WTC11 (cell line): Measurements from ENCODE around the gene SELENOH. TPM values are rescaled to one million over a fixed set of nuclear protein-coding genes. Genes with fewer than 3 reads are reported as not detected.

ENCODE experiments used
- ATAC-seq: fragments of 200-7000 bp; cut with Tn5 transposase; 2 replicates; pipeline ENCODE4 v1.10.0; 2021; ENCODE audit warnings: mild to moderate bottlenecking, moderate library complexity
- CTCF ChIA-PET: fragments of 300-600 bp; sonication (Branson Sonifier 250); formaldehyde crosslinking; loops from one replicate; lab custom pipeline; 2021; ENCODE audit warnings: antibody characterized with exemption; lab: Charles Lee
- POLR2A ChIA-PET: fragments of 350-600 bp; sonication (Branson Sonifier 250); formaldehyde crosslinking; loops from one replicate; lab custom pipeline; 2021; ENCODE audit warnings: antibody characterized with exemption; lab: Charles Lee
- DNase-seq: peaks from one replicate; pipeline ENCODE4 v3.0.0; 2021; ENCODE audit warnings: low spot score
- H3K27ac Mint-ChIP-seq: 2 replicates; pipeline ENCODE4 v1.8.0; 2021; ENCODE audit warnings: mixed read lengths
- H3K27me3 Mint-ChIP-seq: 2 replicates; pipeline ENCODE4 v1.8.0; 2021; ENCODE audit warnings: low read depth, mild to moderate bottlenecking, moderate library complexity, mixed read lengths
- H3K36me3 Mint-ChIP-seq: 2 replicates; pipeline ENCODE4 v1.8.0; 2021; ENCODE audit warnings: mixed read lengths
- H3K4me1 Mint-ChIP-seq: 2 replicates; pipeline ENCODE4 v1.8.0; 2022; ENCODE audit warnings: mixed read lengths
- H3K4me3 Mint-ChIP-seq: 2 replicates; pipeline ENCODE4 v1.8.0; 2021; ENCODE audit warnings: mild to moderate bottlenecking, moderate library complexity, mixed read lengths
- H3K9me3 Mint-ChIP-seq: 2 replicates; pipeline ENCODE4 v1.8.0; 2021; ENCODE audit warnings: mixed read lengths
- CREM ChIP-seq: sonication (generic); formaldehyde crosslinking; IDR thresholded peaks from 2 replicates; pipeline ENCODE4 v1.8.1; 2022; ENCODE audit warnings: mild to moderate bottlenecking, missing genetic modification reagents, moderate library complexity
- FOXJ3 ChIP-seq: sonication (generic); formaldehyde crosslinking; IDR thresholded peaks from 2 replicates; pipeline ENCODE4 v1.9.0; 2021; ENCODE audit warnings: missing genetic modification reagents, mild to moderate bottlenecking, borderline replicate concordance
- NFATC4 ChIP-seq: fragments of 250-450 bp; sonication (Bioruptor Pico); IDR thresholded peaks from 2 replicates; pipeline ENCODE4 v1.9.0; 2021; ENCODE audit warnings: mild to moderate bottlenecking
- NFE2L1 ChIP-seq: sonication (generic); formaldehyde crosslinking; IDR thresholded peaks from 2 replicates; pipeline ENCODE4 v1.8.1; 2023; ENCODE audit warnings: missing genetic modification reagents
- RORB ChIP-seq: fragments of 250-450 bp; sonication (Bioruptor Pico); IDR thresholded peaks from 2 replicates; pipeline ENCODE4 v1.9.0; 2021; ENCODE audit warnings: mild to moderate bottlenecking
- ZBTB21 ChIP-seq: sonication (generic); formaldehyde crosslinking; IDR thresholded peaks from 2 replicates; pipeline ENCODE4 v1.8.1; 2023; ENCODE audit warnings: mild to moderate bottlenecking, missing genetic modification reagents, borderline replicate concordance
- ZNF317 ChIP-seq: sonication (generic); formaldehyde crosslinking; IDR thresholded peaks from 2 replicates; pipeline ENCODE4 v1.8.1; 2023; ENCODE audit warnings: low read depth, mild to moderate bottlenecking, moderate library complexity, missing genetic modification reagents, borderline replicate concordance
- total RNA-seq: library from RNA; stranded (reverse); gene quantifications from 3 replicates; pipeline ENCODE4 v1.2.3, GENCODE V29; 2021
- TF ChIP-seq, protein P1 (sequence below): fragments of 250-450 bp; sonication (Bioruptor Pico); IDR thresholded peaks from 2 replicates; pipeline ENCODE4 v1.9.0; 2021; ENCODE audit warnings: mild to moderate bottlenecking
- TF ChIP-seq, protein P2 (sequence below): fragments of 250-450 bp; sonication (Bioruptor Pico); conservative IDR thresholded peaks from 2 replicates; pipeline ENCODE4 v1.9.0; 2021; ENCODE audit warnings: mild to moderate bottlenecking
- TF ChIP-seq, protein P3 (sequence below): sonication (generic); formaldehyde crosslinking; conservative IDR thresholded peaks from 2 replicates; pipeline ENCODE4 v1.8.1; 2022; ENCODE audit warnings: mild to moderate bottlenecking, missing genetic modification reagents
- TF ChIP-seq, protein P4 (sequence below): sonication (generic); formaldehyde crosslinking; IDR thresholded peaks from 2 replicates; pipeline ENCODE4 v1.8.0; 2022; ENCODE audit warnings: mild to moderate bottlenecking, missing genetic modification reagents
- TF ChIP-seq, protein P5 (sequence below): sonication (generic); formaldehyde crosslinking; IDR thresholded peaks from 2 replicates; pipeline ENCODE4 v1.8.1; 2023; ENCODE audit warnings: mild to moderate bottlenecking, moderate library complexity, missing genetic modification reagents
- TF ChIP-seq, protein P6 (sequence below): fragments of 250-450 bp; sonication (Bioruptor Pico); IDR thresholded peaks from 2 replicates; pipeline ENCODE4 v2.1.2; 2022; ENCODE audit warnings: mild to moderate bottlenecking, moderate library complexity

Gene SELENOH
- total RNA-seq, 1 experiment from 2014 or later: 251 TPM

DNA sequence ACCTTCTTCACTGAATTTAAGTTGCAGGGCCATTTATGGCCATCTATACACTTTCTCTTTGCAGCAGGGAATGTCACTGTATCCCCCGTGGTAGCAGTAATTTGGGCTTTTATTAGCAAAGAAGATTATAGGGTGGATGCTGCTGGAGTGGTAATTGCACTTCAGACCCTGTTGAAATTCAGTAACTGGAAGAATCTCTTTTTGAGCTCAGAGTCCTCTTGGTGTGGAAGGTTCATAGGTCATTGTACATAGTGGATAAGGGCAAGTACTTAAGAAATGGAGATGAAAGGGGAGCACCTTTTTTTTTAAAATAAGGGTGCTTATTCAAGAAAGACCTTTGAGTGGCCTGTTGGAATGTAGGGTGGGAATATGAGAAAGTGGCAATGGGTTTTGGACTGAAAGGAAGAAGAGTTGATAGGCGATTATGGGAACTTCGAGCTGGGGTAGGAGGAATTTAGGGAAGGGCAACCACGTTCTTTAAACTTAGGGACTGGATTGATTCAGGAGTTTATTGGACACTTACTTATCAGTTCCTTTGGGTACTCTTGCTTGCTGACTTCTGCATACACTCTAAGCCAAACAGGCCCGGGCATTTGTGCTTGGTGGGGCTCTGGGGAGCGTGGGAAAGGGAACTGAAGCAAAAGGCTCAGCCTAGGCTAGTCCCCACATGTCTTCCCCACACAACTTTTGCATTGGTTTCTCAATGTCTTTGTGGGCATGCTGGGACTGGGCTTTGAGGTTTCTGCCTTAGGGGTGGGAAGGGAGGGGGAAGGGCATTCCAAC is 46.8 kb downstream of the SELENOH start (continued):
- TF ChIP-seq, protein P1, sequence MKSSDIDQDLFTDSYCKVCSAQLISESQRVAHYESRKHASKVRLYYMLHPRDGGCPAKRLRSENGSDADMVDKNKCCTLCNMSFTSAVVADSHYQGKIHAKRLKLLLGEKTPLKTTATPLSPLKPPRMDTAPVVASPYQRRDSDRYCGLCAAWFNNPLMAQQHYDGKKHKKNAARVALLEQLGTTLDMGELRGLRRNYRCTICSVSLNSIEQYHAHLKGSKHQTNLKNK: no peak
- TF ChIP-seq ZNF317 (CRISPR knock-in tag): no peak

DNA sequence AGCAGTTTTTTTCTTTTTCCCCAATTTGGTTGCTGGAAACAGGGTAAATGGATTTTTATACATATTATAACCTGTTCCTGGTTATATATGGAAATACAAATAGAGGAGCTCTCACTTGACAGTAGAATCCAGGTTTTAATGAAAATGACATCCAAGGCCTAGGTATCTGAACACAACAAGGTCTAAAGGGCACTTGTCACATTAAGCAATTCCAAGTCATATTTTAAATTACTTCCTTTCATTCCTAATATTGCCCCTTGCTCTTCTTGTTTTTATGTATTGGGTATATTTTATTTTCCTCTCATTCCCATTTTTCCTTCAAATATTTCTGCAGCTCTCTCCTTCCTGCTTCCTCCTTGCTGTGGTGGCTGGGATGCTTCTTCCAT is 47.4 kb downstream of the SELENOH start:
- H3K9me3 Mint-ChIP-seq: no peaks in the 10 kb centered on the region
- DNase-seq (no peak), ATAC-seq (no peak)
- H3K36me3 Mint-ChIP-seq: peaks cover 14% of the 10 kb centered on the region
- ChIA-PET POLR2A (interaction anchor here (1.0 to 1.2 kb wide), 2 partner anchors 10 to 47 kb away, joined by 3 read pairs; partner anchors contain the start of gene SELENOH), CTCF (interaction anchor here (1.7 to 3.9 kb wide), 3 partner anchors 10 to 37 kb away, joined by 5 to 17 read pairs (median 14); partner anchors contain the start of gene BTBD18)
- H3K4me1 Mint-ChIP-seq: peaks cover 60% of the 10 kb centered on the region
- peak overlapping the region; percentile 55; the same call in 1 of the 2 replicates for H3K27ac Mint-ChIP-seq
- H3K4me3 Mint-ChIP-seq: no peak overlapping the region
- TF ChIP-seq, protein P2, sequence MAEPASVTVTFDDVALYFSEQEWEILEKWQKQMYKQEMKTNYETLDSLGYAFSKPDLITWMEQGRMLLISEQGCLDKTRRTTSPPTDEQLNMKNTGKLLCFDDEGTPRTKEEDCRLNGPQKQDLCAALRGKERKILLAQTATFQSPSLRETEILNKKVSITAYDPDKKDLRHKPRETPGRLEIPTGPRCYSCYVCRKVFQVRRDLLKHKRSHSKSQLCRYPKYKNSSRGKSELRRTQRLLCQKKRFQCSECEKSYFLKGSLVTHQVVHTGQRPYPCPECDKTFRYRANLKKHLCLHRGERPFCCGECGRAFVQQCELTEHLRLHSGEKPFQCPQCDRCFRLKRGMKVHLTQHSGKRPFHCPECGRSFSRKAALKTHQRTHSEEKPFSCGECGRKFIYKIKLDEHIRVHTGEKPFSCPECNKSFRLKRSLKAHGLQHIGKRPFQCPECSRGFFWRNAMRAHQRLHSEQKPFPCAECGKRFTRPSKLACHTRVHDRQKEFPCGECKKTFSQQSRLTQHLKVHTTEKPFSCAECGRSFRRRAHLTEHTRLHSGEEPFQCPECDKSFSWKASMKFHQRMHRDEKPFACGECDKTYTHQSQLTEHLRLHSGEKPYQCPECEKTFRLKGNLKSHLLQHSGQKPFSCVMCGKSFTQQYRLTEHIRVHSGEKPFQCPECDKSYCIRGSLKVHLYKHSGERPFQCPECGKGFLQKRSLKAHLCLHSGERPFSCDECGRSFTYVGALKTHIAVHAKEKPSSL (CRISPR knock-in tag): no peak
- TF ChIP-seq, protein P3, sequence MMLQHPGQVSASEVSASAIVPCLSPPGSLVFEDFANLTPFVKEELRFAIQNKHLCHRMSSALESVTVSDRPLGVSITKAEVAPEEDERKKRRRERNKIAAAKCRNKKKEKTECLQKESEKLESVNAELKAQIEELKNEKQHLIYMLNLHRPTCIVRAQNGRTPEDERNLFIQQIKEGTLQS (CRISPR knock-in tag): no peak
- TF ChIP-seq CREM (CRISPR knock-in tag) (no peak), NFATC4 (CRISPR knock-in tag) (no peak), RORB (CRISPR knock-in tag) (no peak), FOXJ3 (CRISPR knock-in tag) (no peak), ZBTB21 (CRISPR knock-in tag) (no peak), NFE2L1 (CRISPR knock-in tag) (no peak)
- TF ChIP-seq, protein P4, sequence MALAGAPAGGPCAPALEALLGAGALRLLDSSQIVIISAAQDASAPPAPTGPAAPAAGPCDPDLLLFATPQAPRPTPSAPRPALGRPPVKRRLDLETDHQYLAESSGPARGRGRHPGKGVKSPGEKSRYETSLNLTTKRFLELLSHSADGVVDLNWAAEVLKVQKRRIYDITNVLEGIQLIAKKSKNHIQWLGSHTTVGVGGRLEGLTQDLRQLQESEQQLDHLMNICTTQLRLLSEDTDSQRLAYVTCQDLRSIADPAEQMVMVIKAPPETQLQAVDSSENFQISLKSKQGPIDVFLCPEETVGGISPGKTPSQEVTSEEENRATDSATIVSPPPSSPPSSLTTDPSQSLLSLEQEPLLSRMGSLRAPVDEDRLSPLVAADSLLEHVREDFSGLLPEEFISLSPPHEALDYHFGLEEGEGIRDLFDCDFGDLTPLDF (CRISPR knock-in tag): no peak
- TF ChIP-seq, protein P5, sequence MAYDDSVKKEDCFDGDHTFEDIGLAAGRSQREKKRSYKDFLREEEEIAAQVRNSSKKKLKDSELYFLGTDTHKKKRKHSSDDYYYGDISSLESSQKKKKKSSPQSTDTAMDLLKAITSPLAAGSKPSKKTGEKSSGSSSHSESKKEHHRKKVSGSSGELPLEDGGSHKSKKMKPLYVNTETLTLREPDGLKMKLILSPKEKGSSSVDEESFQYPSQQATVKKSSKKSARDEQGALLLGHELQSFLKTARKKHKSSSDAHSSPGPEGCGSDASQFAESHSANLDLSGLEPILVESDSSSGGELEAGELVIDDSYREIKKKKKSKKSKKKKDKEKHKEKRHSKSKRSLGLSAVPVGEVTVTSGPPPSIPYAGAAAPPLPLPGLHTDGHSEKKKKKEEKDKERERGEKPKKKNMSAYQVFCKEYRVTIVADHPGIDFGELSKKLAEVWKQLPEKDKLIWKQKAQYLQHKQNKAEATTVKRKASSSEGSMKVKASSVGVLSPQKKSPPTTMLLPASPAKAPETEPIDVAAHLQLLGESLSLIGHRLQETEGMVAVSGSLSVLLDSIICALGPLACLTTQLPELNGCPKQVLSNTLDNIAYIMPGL (CRISPR knock-in tag): no peak
- TF ChIP-seq, protein P6, sequence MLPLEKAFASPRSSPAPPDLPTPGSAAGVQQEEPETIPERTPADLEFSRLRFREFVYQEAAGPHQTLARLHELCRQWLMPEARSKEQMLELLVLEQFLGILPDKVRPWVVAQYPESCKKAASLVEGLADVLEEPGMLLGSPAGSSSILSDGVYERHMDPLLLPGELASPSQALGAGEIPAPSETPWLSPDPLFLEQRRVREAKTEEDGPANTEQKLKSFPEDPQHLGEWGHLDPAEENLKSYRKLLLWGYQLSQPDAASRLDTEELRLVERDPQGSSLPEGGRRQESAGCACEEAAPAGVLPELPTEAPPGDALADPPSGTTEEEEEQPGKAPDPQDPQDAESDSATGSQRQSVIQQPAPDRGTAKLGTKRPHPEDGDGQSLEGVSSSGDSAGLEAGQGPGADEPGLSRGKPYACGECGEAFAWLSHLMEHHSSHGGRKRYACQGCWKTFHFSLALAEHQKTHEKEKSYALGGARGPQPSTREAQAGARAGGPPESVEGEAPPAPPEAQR (CRISPR knock-in tag): no peak
- H3K27me3 Mint-ChIP-seq: no peaks in the 10 kb centered on the region
